ENCODE results near the gene MTMR11.

The MTMR11 gene

DNA sequence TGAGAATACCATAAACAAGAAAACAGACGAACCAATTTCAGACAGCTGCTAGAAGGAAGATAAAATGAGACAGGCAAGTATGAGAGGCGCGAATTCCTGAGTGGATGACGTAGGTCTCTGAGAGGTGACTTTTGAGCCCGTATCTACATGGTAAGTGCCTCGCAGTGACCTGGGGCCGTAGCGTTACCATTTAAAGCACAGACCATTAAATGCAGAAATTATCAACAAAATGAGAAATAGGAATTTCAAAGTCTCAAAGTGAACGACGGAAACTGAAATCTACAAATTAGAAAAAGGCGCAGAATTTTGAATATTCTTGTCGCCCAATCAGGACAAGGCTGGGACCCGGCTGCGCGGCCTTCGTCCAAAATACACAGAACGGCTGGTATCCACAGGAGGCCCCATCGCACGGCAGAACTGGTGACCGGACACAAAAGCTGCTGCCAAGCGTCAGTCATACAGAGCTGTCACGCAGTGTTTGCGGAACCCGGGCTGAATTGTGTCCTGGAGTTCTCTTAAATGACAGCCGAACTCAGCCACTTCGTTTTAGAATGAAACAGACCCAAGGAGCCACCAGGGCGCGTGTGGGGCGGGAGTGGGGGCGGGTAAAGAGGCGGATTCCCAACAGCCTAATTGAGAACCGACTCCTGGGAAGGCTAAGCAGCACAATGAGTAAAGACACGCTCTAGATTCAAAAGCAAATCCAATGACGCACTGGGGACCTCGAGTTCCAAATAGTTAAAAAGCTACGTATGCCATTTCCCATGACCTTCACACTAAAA lies 51.1 kb downstream of the MTMR11 start:
- peak; percentile 86 for DNase-seq (ENCODE audit: extremely low read depth, insufficient read length)
- H3K36me3 ChIP-seq (ENCODE audit: control insufficient read depth, insufficient read depth, low read length), result no peaks in the 10 kb centered on the region
- no peaks in the 10 kb centered on the region for H3K27me3 ChIP-seq (replicated peaks; ENCODE audit: control insufficient read depth, insufficient read depth, low read length)
- peak overlapping the region; percentile 76 for H3K4me3 ChIP-seq (replicated peaks; ENCODE audit: low read depth, low read length)
- TF ChIP-seq, protein P1, sequence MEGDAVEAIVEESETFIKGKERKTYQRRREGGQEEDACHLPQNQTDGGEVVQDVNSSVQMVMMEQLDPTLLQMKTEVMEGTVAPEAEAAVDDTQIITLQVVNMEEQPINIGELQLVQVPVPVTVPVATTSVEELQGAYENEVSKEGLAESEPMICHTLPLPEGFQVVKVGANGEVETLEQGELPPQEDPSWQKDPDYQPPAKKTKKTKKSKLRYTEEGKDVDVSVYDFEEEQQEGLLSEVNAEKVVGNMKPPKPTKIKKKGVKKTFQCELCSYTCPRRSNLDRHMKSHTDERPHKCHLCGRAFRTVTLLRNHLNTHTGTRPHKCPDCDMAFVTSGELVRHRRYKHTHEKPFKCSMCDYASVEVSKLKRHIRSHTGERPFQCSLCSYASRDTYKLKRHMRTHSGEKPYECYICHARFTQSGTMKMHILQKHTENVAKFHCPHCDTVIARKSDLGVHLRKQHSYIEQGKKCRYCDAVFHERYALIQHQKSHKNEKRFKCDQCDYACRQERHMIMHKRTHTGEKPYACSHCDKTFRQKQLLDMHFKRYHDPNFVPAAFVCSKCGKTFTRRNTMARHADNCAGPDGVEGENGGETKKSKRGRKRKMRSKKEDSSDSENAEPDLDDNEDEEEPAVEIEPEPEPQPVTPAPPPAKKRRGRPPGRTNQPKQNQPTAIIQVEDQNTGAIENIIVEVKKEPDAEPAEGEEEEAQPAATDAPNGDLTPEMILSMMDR (IDR thresholded peaks at IDR 0.05; ENCODE audit: insufficient read depth, low read length, poor library complexity, severe bottlenecking), result no peak

- Histone ChIP-seq H3K27me3 (replicated peaks; ENCODE audit: control insufficient read depth, insufficient read depth, low read length) (no peaks in the 10 kb centered on the region), H3K36me3 (ENCODE audit: control insufficient read depth, insufficient read depth, low read length) (no peaks in the 10 kb centered on the region), H3K4me3 (replicated peaks; ENCODE audit: low read depth, low read length) (peak overlapping the region; percentile 76)
- TF ChIP-seq, protein P1 (IDR thresholded peaks at IDR 0.05; ENCODE audit: insufficient read depth, low read length, poor library complexity, severe bottlenecking), result no peak
- peak; percentile 51 for DNase-seq (ENCODE audit: extremely low read depth, insufficient read length)
Measured at GRCh38 chr1:149884433-149885338, 52.0 kb downstream of the MTMR11 start.

DNA sequence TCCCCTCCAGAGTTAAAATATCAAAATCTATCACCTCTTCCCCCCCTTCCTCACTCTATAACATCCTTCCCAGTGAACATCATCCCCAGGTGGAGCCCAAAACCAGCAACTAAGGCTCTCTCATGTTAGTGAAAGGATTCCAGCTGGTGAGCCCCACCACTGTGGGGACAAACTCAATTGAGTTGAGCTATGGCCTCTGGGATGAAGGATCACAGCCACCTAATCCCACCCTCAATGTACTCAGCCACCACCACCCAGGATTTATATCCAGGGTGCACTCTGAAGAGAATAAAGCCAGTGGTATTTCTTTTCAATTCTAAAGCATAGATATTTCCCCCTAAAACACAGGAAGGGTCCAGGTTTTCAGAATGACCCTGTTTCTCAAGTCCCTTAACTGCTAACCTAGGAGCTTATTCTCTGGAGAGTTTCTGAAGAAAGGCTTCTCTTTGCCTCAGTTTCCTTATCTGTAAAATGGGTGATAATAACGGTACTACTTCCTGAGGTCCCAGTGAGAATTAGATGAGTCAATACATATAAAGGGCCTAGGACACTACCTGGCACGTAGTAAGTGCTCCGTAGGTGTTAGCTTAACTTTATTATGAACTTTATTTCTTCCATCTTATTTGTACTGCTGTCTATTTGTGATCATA lies 53.0 kb downstream of the MTMR11 start:
- peak overlapping the region; percentile 26 for H3K4me3 ChIP-seq (replicated peaks; ENCODE audit: low read depth, low read length)
- no peaks in the 10 kb centered on the region for H3K27me3 ChIP-seq (replicated peaks; ENCODE audit: control insufficient read depth, insufficient read depth, low read length)
- no peak for DNase-seq (ENCODE audit: extremely low read depth, insufficient read length)
- TF ChIP-seq, protein P1 (IDR thresholded peaks at IDR 0.05; ENCODE audit: insufficient read depth, low read length, poor library complexity, severe bottlenecking), result no peak
- no peaks in the 10 kb centered on the region for H3K36me3 ChIP-seq (ENCODE audit: control insufficient read depth, insufficient read depth, low read length)

- Histone ChIP-seq H3K27me3 (replicated peaks; ENCODE audit: control insufficient read depth, insufficient read depth, low read length) (no peaks in the 10 kb centered on the region), H3K4me3 (replicated peaks; ENCODE audit: low read depth, low read length) (no peak overlapping the region), H3K36me3 (ENCODE audit: control insufficient read depth, insufficient read depth, low read length) (no peaks in the 10 kb centered on the region)
- TF ChIP-seq, protein P1 (IDR thresholded peaks at IDR 0.05; ENCODE audit: insufficient read depth, low read length, poor library complexity, severe bottlenecking), result no peak
- no peak for DNase-seq (ENCODE audit: extremely low read depth, insufficient read length)
Measured at GRCh38 chr1:149881876-149882275, 54.8 kb downstream of the MTMR11 start.

DNA sequence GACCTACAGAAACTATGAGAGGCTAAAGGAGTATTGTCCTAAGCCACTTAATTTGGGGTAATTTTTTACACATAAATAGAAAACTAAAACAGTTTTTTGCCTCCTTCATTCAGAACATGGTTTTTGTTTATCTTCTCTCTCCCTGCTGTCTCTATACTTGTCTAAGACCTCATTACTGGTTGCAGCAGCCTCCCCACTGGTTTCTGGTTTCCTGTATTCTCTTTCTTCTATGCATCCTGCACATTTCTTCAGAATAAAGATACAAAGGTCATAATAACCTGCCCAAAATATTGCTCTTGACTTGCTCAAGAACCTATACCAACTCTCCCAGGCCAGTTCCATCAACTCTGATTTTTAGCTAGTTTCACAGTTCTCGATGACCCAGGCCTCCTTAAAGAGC lies 57.1 kb downstream of the MTMR11 start:
- TF ChIP-seq, protein P1 (IDR thresholded peaks at IDR 0.05; ENCODE audit: insufficient read depth, low read length, poor library complexity, severe bottlenecking), result no peak
- no peak for DNase-seq (ENCODE audit: extremely low read depth, insufficient read length)
- Histone ChIP-seq H3K27me3 (replicated peaks; ENCODE audit: control insufficient read depth, insufficient read depth, low read length) (no peaks in the 10 kb centered on the region), H3K36me3 (ENCODE audit: control insufficient read depth, insufficient read depth, low read length) (no peaks in the 10 kb centered on the region), H3K4me3 (replicated peaks; ENCODE audit: low read depth, low read length) (no peak overlapping the region)
